ENCODE measurements around the gene PYM1.

PYM1 gene

GRCh38 chr12:55957106-55957859 is 29.6 kb upstream of the PYM1 start:
- DNase-seq (ENCODE audit: low read depth in 2 of 2) = no peak
- no peak overlapping the region for H3K4me3 ChIP-seq (replicated peaks in 1 of 2; ENCODE audit: low read depth in 2 of 2, low read length in 2 of 2)
- TF ChIP-seq CTCF (IDR thresholded peaks at IDR 0.05; ENCODE audit: low read depth, low read length) = no peak

GRCh38 chr12:55955800-55956508 is 28.3 kb upstream of the PYM1 start:
- peak; percentile 52 for TF ChIP-seq CTCF (IDR thresholded peaks at IDR 0.05; ENCODE audit: low read depth, low read length)
- peak; percentile 34 to 71 for DNase-seq (ENCODE audit: low read depth in 2 of 2)
- no peak overlapping the region for H3K4me3 ChIP-seq (replicated peaks in 1 of 2; ENCODE audit: low read depth in 2 of 2, low read length in 2 of 2)

- TF ChIP-seq CTCF (IDR thresholded peaks at IDR 0.05; ENCODE audit: low read depth, low read length) = no peak
- DNase-seq (ENCODE audit: low read depth in 2 of 2) = no peak
- H3K4me3 ChIP-seq (replicated peaks in 1 of 2; ENCODE audit: low read depth in 2 of 2, low read length in 2 of 2) = no peak overlapping the region
These were observed 27.6 kb upstream of the PYM1 start for GRCh38 chr12:55955344-55955743.

GRCh38 chr12:55946553-55946952 is 18.9 kb upstream of the PYM1 start:
- no peak for DNase-seq (ENCODE audit: low read depth in 2 of 2)
- no peak for TF ChIP-seq CTCF (IDR thresholded peaks at IDR 0.05; ENCODE audit: low read depth, low read length)
- no peak overlapping the region for H3K4me3 ChIP-seq (replicated peaks in 1 of 2; ENCODE audit: low read depth in 2 of 2, low read length in 2 of 2)

GRCh38 chr12:55942577-55943136 is 15.0 kb upstream of the PYM1 start:
- no peak for TF ChIP-seq CTCF (IDR thresholded peaks at IDR 0.05; ENCODE audit: low read depth, low read length)
- no peak overlapping the region for H3K4me3 ChIP-seq (replicated peaks in 1 of 2; ENCODE audit: low read depth in 2 of 2, low read length in 2 of 2)
- no peak for DNase-seq (ENCODE audit: low read depth in 2 of 2)

GRCh38 chr12:55942055-55942454 is 14.4 kb upstream of the PYM1 start:
- TF ChIP-seq CTCF (IDR thresholded peaks at IDR 0.05; ENCODE audit: low read depth, low read length) = no peak
- no peak overlapping the region for H3K4me3 ChIP-seq (replicated peaks in 1 of 2; ENCODE audit: low read depth in 2 of 2, low read length in 2 of 2)
- DNase-seq (ENCODE audit: low read depth in 2 of 2) = no peak
